K562 (cell line): Measurements from ENCODE around the gene PKD1. TPM values are rescaled to one million over a fixed set of nuclear protein-coding genes. Genes with fewer than 3 reads are reported as not detected.

Experiments used
- ATAC-seq: fragments of 200-7000 bp; cut with Tn5 transposase; 3 replicates; pipeline ENCODE4 v1.9.1; 2020; ENCODE audit warnings: moderate library complexity
- BruUV-seq: library from RNA; stranded (reverse); fragments of 400-500 nt; replicated peaks from 2 replicates; lab custom pipeline; 2021; lab: Mats Ljungman, UMichigan
- CTCF ChIA-PET: fragments of 300-600 bp; formaldehyde crosslinking; extraction: SDS; loops from one replicate; lab custom pipeline; 2021; ENCODE audit warnings: low intra/inter-chr PET ratio; lab: Yijun Ruan, JAX
- POLR2A ChIA-PET: fragments of 300-600, 350-650 bp; sonication (Branson Sonifier 250); formaldehyde crosslinking; extraction: SDS; loops from one replicate; lab custom pipeline; 2021; ENCODE audit warnings: antibody characterized with exemption, inconsistent platforms; lab: Yijun Ruan, JAX
- DNase-seq, 4 experiments: peaks; one replicate each; pipeline versions ENCODE4 v3.0.0 to v3.0.0-alpha.2; 2011 to 2018; ENCODE audit warnings: low spot score in 3 of 4, mixed read lengths in 3 of 4; ENCODE audit errors: extremely low read depth in 1 of 4
- FAIRE-seq: peaks from 2 replicates; lab custom pipeline; 2011; peaks lifted over from hg19 to GRCh38; lab: Jason Lieb, UNC
- H2AFZ ChIP-seq: 2 replicates; pipeline ENCODE4 v1.6.0; 2011; ENCODE audit warnings: low read depth, low read length, control low read depth, inconsistent platforms
- H3K27ac ChIP-seq: fragments of 200-600 bp; 3 replicates; pipeline ENCODE4 v1.8.0; 2011; ENCODE audit warnings: low read depth, mild to moderate bottlenecking, control low read depth, inconsistent platforms, low read length, moderate library complexity, mixed read lengths; ENCODE audit errors: extremely low read depth
- H3K27me3 ChIP-seq, 2 experiments: fragments of 300-600 bp in 1 of 2; 2 replicates in 1 of 2; 3 replicates in 1 of 2; pipeline versions ENCODE4 v1.6.0 to v1.8.0; 2011; ENCODE audit warnings: inconsistent platforms in 2 of 2, low read length in 2 of 2, mild to moderate bottlenecking in 1 of 2, mixed read lengths in 1 of 2, moderate library complexity in 1 of 2; ENCODE audit not compliant: control insufficient read depth in 2 of 2, insufficient read depth in 2 of 2
- H3K36me3 ChIP-seq: fragments of 300-600 bp; 3 replicates; pipeline ENCODE4 v1.8.0; 2011; ENCODE audit warnings: mild to moderate bottlenecking, low read length, inconsistent platforms; ENCODE audit not compliant: control insufficient read depth, insufficient read depth
- H3K4me1 ChIP-seq, 2 experiments: fragments of 200-600 bp in 1 of 2; replicated peaks in 1 of 2; 2 replicates in 1 of 2; 3 replicates in 1 of 2; pipeline versions ENCODE4 v1.5.1 to v1.8.0; 2011; ENCODE audit warnings: inconsistent platforms in 2 of 2, low read length in 2 of 2, mild to moderate bottlenecking in 1 of 2, mixed read lengths in 1 of 2, moderate library complexity in 1 of 2; ENCODE audit not compliant: control insufficient read depth in 2 of 2, insufficient read depth in 2 of 2
- H3K4me2 ChIP-seq: 2 replicates; pipeline ENCODE4 v1.6.1; 2011; ENCODE audit warnings: low read length, control low read depth, inconsistent platforms, mixed read lengths; ENCODE audit not compliant: insufficient read depth
- H3K4me3 ChIP-seq: fragments of 200-600 bp; sonication (generic), shearing (Covaris generic); 2 replicates; pipeline ENCODE4 v1.5.1; 2016; ENCODE audit warnings: control low read depth, inconsistent platforms
- H3K79me2 ChIP-seq: fragments of 200-600 bp; 3 replicates; pipeline ENCODE4 v1.8.0; 2011; ENCODE audit warnings: low read length, inconsistent platforms; ENCODE audit not compliant: control insufficient read depth, insufficient read depth
- H3K9ac ChIP-seq, 2 experiments: 2 replicates each; pipeline versions ENCODE4 v1.6.0 to v1.6.1; 2011; ENCODE audit warnings: low read depth in 2 of 2, low read length in 2 of 2, control low read depth in 1 of 2, inconsistent platforms in 1 of 2, mild to moderate bottlenecking in 1 of 2, mixed read lengths in 1 of 2; ENCODE audit not compliant: insufficient read depth in 1 of 2
- H3K9me1 ChIP-seq: one replicate; pipeline ENCODE4 v1.6.0; 2011; ENCODE audit warnings: inconsistent platforms, mild to moderate bottlenecking, low read length, moderate library complexity; ENCODE audit not compliant: control insufficient read depth, insufficient read depth
- H3K9me3 ChIP-seq: replicated peaks from 2 replicates; pipeline ENCODE4 v1.5.1; 2011; ENCODE audit warnings: low read depth, low read length, inconsistent platforms; ENCODE audit not compliant: control insufficient read depth, insufficient read depth
- H4K20me1 ChIP-seq: replicated peaks from 2 replicates; pipeline ENCODE4 v1.6.1; 2011; ENCODE audit warnings: low read length, inconsistent platforms, mixed read lengths; ENCODE audit not compliant: control insufficient read depth, insufficient read depth
- ESRRB ChIP-seq: fragments of 250-450 bp; sonication (Bioruptor Pico); IDR thresholded peaks from 2 replicates; pipeline ENCODE4 v1.5.0; 2020; ENCODE audit warnings: mild to moderate bottlenecking, moderate library complexity, borderline replicate concordance
- JUNB ChIP-seq: fragments of 450-650 bp; formaldehyde crosslinking; conservative IDR thresholded peaks from 2 replicates; pipeline ENCODE4 v1.4.0; 2020; ENCODE audit warnings: mild to moderate bottlenecking
- RBM39 ChIP-seq: fragments of 200-400 bp; formaldehyde crosslinking; optimal IDR thresholded peaks from 2 replicates; pipeline ENCODE3; 2018; ENCODE audit warnings: low read depth, low read length
- SNIP1 ChIP-seq: fragments of 450-650 bp; IDR thresholded peaks from 2 replicates; pipeline ENCODE4 v1.7.1; 2017; ENCODE audit warnings: low read depth, mild to moderate bottlenecking
- SOX6 ChIP-seq: fragments of 450-650 bp; IDR thresholded peaks from 2 replicates; pipeline ENCODE4 v1.6.1; 2014; ENCODE audit warnings: mild to moderate bottlenecking
- TBP ChIP-seq: optimal IDR thresholded peaks from 2 replicates; pipeline ENCODE3; 2011; ENCODE audit warnings: low read depth, low read length, improper control_type of control experiment
- THRAP3 ChIP-seq: fragments of 450-650 bp; IDR thresholded peaks from 2 replicates; pipeline ENCODE4 v1.6.1; 2016; ENCODE audit warnings: mild to moderate bottlenecking, inconsistent platforms, borderline replicate concordance
- ZNF589 ChIP-seq: fragments of 200-800 bp; sonication (Bioruptor generic); IDR thresholded peaks from 2 replicates; pipeline ENCODE4 v1.6.1; 2016; ENCODE audit warnings: low read depth, missing genetic modification characterization, missing compliant biosample characterization
- WGBS: fragments of 100-300 bp; shearing (Covaris generic); methylation state at CpG from one replicate; pipeline ENCODE4 v1.1.6; 2016; ENCODE audit warnings: low coverage, mixed read lengths; ENCODE audit not compliant: insufficient coverage; ENCODE audit errors: missing lambda C conversion rate; 5-methylcytosine and 5-hydroxymethylcytosine counted together
- in situ Hi-C: fragments of 300-500 bp; cut with MboI; formaldehyde crosslinking; loops from 4 replicates; pipeline ENCODE4 v1.15.0; 2018; ENCODE audit warnings: inconsistent platforms, mixed read lengths
- intact Hi-C: fragments of 100-400 bp; cut with micrococcal nuclease; formaldehyde crosslinking; loops from 2 replicates; pipeline ENCODE4 v1.14.2; 2022
- polyA plus RNA-seq, 8 experiments: library from polyadenylated mRNA; depleted of rRNA in 4 of 8; stranded (reverse) in 5 of 8; unstranded in 3 of 8; fragments of >200 nt; fragmentation: Nextera tagmentation in 2 of 8; fragmentation: Illumina TruSeq in 1 of 8; extraction: Ambion mirVana in 2 of 8; extraction: Trizol in 1 of 8; gene quantifications; 2 replicates each; pipeline versions ENCODE4 v1.2.1 to v1.2.3, GENCODE V29; 2011 to 2014; ENCODE audit warnings: inconsistent platforms in 1 of 8, missing spikeins in 1 of 8
- total RNA-seq, 7 experiments: library from RNA; depleted of rRNA in 6 of 7; stranded (reverse); fragments of >200 nt in 6 of 7; fragmentation: Illumina TruSeq in 2 of 7; extraction: Trizol in 2 of 7; gene quantifications; 2 replicates each; pipeline versions ENCODE4 v1.2.1 to v1.2.3, GENCODE V29; 2011 to 2021; ENCODE audit warnings: low replicate concordance in 1 of 7
- TF ChIP-seq, protein P1 (sequence below): fragments of 200-800 bp; sonication (Bioruptor generic); IDR thresholded peaks from 2 replicates; pipeline ENCODE4 v1.6.1; 2017; ENCODE audit warnings: missing genetic modification characterization, missing compliant biosample characterization
- TF ChIP-seq, protein P2 (sequence below): conservative IDR thresholded peaks from 2 replicates; pipeline ENCODE4 v1.6.1; 2011; ENCODE audit warnings: low read depth, mild to moderate bottlenecking, low read length; ENCODE audit not compliant: control insufficient read depth
- TF ChIP-seq, protein P3 (sequence below): sonication (generic); formaldehyde crosslinking; IDR thresholded peaks from 2 replicates; pipeline ENCODE4 v1.9.0; 2022; ENCODE audit warnings: mild to moderate bottlenecking, missing genetic modification reagents
- TF ChIP-seq, protein P4 (sequence below), 3 experiments: fragments of 200-800 bp in 1 of 3; sonication (Bioruptor generic) in 1 of 3; sonication (generic) in 1 of 3; formaldehyde crosslinking in 1 of 3; IDR thresholded peaks; 2 replicates each; pipeline versions ENCODE4 v1.6.1 to v1.8.0; 2016 to 2022; ENCODE audit warnings: mild to moderate bottlenecking in 2 of 3, missing compliant biosample characterization in 2 of 3, missing genetic modification characterization in 2 of 3, missing genetic modification reagents in 1 of 3

PKD1 gene
- total and polyA plus RNA-seq, 9 of the 15 experiments (the other 6 are each of a cell fraction or from before 2014, with no cell fraction given): 0.23 to 93.5 (median 12.6) TPM

DNA sequence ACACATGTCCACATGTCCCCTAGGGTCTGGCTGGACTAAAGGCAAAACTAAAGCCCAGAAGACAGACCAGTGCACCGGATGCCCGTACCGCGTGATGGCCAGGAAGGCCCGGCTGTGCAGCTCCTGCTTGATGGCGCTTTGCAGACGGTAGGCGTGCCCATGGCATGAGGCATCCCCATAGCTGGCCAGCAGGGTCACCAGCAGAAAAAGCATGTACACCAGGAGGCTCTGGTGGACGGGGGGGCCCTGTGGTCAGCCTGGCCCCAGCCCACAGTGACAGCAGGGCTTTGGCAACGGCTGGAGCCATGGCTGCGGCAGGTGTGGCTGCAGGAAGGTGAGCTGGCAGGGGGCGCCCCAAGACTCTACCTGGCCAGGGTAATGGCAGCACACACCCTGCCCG is 42.8 kb downstream of the PKD1 start:
- in situ Hi-C loops: no loop called here
- no peak for FAIRE-seq
- 98% methylated on average over 12 of the region's 13 CpGs for WGBS

DNA sequence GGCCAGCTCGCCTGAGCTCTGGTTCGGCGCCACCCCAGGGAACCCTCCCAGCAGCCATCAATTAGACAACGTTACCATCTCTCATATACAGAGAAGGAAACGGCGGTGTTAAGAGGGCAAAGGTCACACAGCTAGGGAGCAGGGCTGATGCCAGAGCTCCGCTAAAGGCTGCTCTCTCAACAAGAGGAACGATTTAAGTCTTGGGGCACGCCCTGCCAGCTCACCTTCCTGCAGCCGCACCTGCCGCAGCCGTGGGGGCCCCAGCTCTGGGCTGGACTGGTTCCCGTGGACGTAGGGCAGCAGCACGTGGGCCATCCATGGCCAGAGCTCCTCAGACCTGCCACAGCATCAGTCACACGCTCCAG is 43.5 kb downstream of the PKD1 start:
- no peak overlapping the region for H3K27ac ChIP-seq
- H3K4me1 ChIP-seq: peaks cover 0 to 28% of the 10 kb centered on the region in 2 experiments; a peak in 1 of 5 replicates
- CTCF ChIA-PET: no interaction called here
- FAIRE-seq (no peak), DNase-seq (no peak), ATAC-seq (no peak)
- H3K36me3 ChIP-seq: peaks cover 67% of the 10 kb centered on the region; the same call in 2 of the 3 replicates
- POLR2A ChIA-PET: interaction anchor here (1.4 kb wide), 1 partner anchor 11 kb away, joined by 10 read pairs; no protein-coding TSS in a partner anchor
- intact Hi-C loops: no loop called here
- H3K4me2 ChIP-seq: no peak overlapping the region
- no peaks in the 10 kb centered on the region for H3K27me3 ChIP-seq
- H2AFZ ChIP-seq: no peak overlapping the region
- in situ Hi-C loops: no loop called here
- no TSS peak for BruUV-seq
- no peaks in the 10 kb centered on the region for H3K9me1 ChIP-seq
- no peaks in the 10 kb centered on the region for H3K9me3 ChIP-seq
- no peaks in the 10 kb centered on the region for H3K79me2 ChIP-seq
- no peaks in the 10 kb centered on the region for H4K20me1 ChIP-seq
- H3K4me3 ChIP-seq: no peak overlapping the region
- no peak overlapping the region; a peak in 1 of 4 replicates for H3K9ac ChIP-seq
- WGBS: 91% methylated on average over 16 of the region's 16 CpGs
- TF ChIP-seq, protein P1, sequence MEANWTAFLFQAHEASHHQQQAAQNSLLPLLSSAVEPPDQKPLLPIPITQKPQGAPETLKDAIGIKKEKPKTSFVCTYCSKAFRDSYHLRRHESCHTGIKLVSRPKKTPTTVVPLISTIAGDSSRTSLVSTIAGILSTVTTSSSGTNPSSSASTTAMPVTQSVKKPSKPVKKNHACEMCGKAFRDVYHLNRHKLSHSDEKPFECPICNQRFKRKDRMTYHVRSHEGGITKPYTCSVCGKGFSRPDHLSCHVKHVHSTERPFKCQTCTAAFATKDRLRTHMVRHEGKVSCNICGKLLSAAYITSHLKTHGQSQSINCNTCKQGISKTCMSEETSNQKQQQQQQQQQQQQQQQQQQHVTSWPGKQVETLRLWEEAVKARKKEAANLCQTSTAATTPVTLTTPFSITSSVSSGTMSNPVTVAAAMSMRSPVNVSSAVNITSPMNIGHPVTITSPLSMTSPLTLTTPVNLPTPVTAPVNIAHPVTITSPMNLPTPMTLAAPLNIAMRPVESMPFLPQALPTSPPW: no peak
- no peak for TF ChIP-seq ZNF589 (CRISPR knock-in tag)
- TF ChIP-seq SNIP1: no peak
- TF ChIP-seq, protein P2, sequence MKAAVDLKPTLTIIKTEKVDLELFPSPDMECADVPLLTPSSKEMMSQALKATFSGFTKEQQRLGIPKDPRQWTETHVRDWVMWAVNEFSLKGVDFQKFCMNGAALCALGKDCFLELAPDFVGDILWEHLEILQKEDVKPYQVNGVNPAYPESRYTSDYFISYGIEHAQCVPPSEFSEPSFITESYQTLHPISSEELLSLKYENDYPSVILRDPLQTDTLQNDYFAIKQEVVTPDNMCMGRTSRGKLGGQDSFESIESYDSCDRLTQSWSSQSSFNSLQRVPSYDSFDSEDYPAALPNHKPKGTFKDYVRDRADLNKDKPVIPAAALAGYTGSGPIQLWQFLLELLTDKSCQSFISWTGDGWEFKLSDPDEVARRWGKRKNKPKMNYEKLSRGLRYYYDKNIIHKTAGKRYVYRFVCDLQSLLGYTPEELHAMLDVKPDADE: no peak
- no peak for TF ChIP-seq TBP
- TF ChIP-seq ESRRB: no peak
- TF ChIP-seq THRAP3: no peak
- no peak for TF ChIP-seq RBM39
- TF ChIP-seq JUNB (CRISPR knock-in tag): no peak

More for the DNA sequence above, 42.8 kb downstream of the PKD1 start:
- H3K36me3 ChIP-seq: peaks cover 60% of the 10 kb centered on the region; the same call in 2 of the 3 replicates
- no peaks in the 10 kb centered on the region for H3K27me3 ChIP-seq
- no peak overlapping the region for H3K9ac ChIP-seq
- DNase-seq (no peak), ATAC-seq (no peak)
- no peaks in the 10 kb centered on the region for H3K9me3 ChIP-seq
- ChIA-PET POLR2A (no interaction called here), CTCF (no interaction called here)
- H3K4me3 ChIP-seq: no peak overlapping the region
- TF ChIP-seq, protein P3, sequence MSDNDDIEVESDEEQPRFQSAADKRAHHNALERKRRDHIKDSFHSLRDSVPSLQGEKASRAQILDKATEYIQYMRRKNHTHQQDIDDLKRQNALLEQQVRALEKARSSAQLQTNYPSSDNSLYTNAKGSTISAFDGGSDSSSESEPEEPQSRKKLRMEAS (CRISPR knock-in tag): no peak
- TF ChIP-seq, protein P4, sequence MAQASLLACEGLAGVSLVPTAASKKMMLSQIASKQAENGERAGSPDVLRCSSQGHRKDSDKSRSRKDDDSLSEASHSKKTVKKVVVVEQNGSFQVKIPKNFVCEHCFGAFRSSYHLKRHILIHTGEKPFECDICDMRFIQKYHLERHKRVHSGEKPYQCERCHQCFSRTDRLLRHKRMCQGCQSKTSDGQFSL (CRISPR knock-in tag; IDR thresholded peaks at IDR 0.05): 0 out of 2 replicates have a peak, but pooled peaks have one; percentile 47
- TF ChIP-seq, protein P4 (tag; IDR thresholded peaks at IDR 0.05): no peak
- TF ChIP-seq SOX6: no peak
- H3K4me2 ChIP-seq: no peak overlapping the region
- BruUV-seq: no TSS peak
- intact Hi-C loops: no loop called here
- H3K27ac ChIP-seq: no peak overlapping the region
- H3K4me1 ChIP-seq: peaks cover 0 to 28% of the 10 kb centered on the region in 2 experiments; a peak in 1 of 5 replicates
- no peaks in the 10 kb centered on the region for H3K79me2 ChIP-seq
- no peak overlapping the region for H2AFZ ChIP-seq
- no peaks in the 10 kb centered on the region for H3K9me1 ChIP-seq
- no peaks in the 10 kb centered on the region for H4K20me1 ChIP-seq
